GM21390 (cell line): ENCODE measurements around the gene GLA.

Experiments
- ATAC-seq: cut with Tn5 transposase; IDR thresholded peaks from one replicate; pipeline ENCODE4 v1.9.1; 2021; ENCODE audit not compliant: unreplicated experiment

The GLA gene

GRCh38 chrX:101359966-101360365 lies 47.8 kb downstream of the GLA start:
- no peak for ATAC-seq

GRCh38 chrX:101357166-101357795 lies 50.4 kb downstream of the GLA start:
- no peak for ATAC-seq

GRCh38 chrX:101349193-101349562 lies 58.5 kb downstream of the GLA start:
- ATAC-seq, result no peak

- ATAC-seq, result peak; percentile 98
Measured at GRCh38 chrX:101348452-101349192, 59.1 kb downstream of the GLA start, which contains the start of gene TIMM8A. Gene TIMM8A (minus strand): TSS chrX:101348742. CDS start chrX:101348664, 78 bp downstream.

DNA sequence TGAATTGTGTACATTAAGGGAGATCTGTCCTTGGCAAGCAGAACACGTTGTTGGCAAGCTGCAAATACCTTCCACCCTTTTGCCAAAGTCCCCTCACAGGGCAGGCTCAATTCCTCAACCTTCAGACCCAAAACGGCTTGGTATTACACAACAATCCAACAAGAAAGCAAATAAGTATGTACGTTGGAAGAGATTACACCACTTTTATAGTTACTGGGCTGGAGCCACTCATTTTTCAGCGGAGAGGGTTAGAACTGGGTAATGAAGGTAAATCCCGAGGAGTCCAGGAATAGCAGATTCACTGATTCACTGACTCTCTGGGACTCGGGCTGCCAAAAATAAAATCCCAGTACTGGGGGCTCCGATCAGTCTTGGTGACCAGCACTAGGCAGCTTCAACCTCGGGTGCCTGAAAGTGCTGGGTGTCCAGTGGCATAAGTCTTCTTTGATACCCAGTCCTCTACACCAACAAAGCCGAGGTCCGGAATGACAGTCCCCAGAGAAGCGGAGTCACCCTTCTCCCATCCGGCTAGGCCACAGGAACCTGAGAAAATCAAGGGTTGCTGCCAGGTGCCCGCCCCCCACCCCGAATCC lies 59.8 kb downstream of the GLA start:
- ATAC-seq, result peak; percentile 7
